HG02759 (cell line): ENCODE measurements around the gene WDR59.
"Not testable (repeated sequence)": the region's sequence is repeated elsewhere in the genome, so short reads cannot be mapped to it uniquely, and the experiment has no call there.

ENCODE experiments used
- ATAC-seq: cut with Tn5 transposase; IDR thresholded peaks from one replicate; pipeline ENCODE4 v1.9.1; 2021; ENCODE audit warnings: mild to moderate bottlenecking, moderate library complexity; ENCODE audit not compliant: unreplicated experiment

WDR59 gene

GRCh38 chr16:75013123-75013522 is 28.2 kb upstream of the WDR59 start:
- ATAC-seq = not testable (repeated sequence)

GRCh38 chr16:75012380-75013081 is 27.6 kb upstream of the WDR59 start:
- ATAC-seq = peak; percentile 34

- peak; percentile 75 for ATAC-seq
Observed at GRCh38 chr16:75011634-75012307, 26.8 kb upstream of the WDR59 start.

GRCh38 chr16:75010427-75010826 is 25.5 kb upstream of the WDR59 start:
- no peak for ATAC-seq

- peak; percentile 28 for ATAC-seq
Observed at GRCh38 chr16:75007443-75007842, 22.5 kb upstream of the WDR59 start.

GRCh38 chr16:75005697-75006096 is 20.8 kb upstream of the WDR59 start:
- ATAC-seq = no peak

GRCh38 chr16:75004460-75004859 is 19.5 kb upstream of the WDR59 start:
- ATAC-seq = no peak

GRCh38 chr16:75003931-75004330 is 19.0 kb upstream of the WDR59 start:
- ATAC-seq = no peak

- ATAC-seq = no peak
Observed at GRCh38 chr16:75002474-75002873, 17.6 kb upstream of the WDR59 start.

GRCh38 chr16:75000481-75001081 is 15.7 kb upstream of the WDR59 start:
- no peak for ATAC-seq

- peak; percentile 27 for ATAC-seq
Observed at GRCh38 chr16:74999609-75000480, 14.9 kb upstream of the WDR59 start.

- peak; percentile 39 for ATAC-seq
Observed at GRCh38 chr16:74999219-74999608, 14.3 kb upstream of the WDR59 start.

GRCh38 chr16:74998481-74999218 is 13.7 kb upstream of the WDR59 start, which contains the start of gene ZNRF1:
ZNRF1 (plus strand) TSS chr16:74999024; CDS start chr16:74999672, 648 bp downstream.
- peak; percentile 77 for ATAC-seq

- no peak for ATAC-seq
Observed at GRCh38 chr16:74997042-74997491, 12.1 kb upstream of the WDR59 start.

GRCh38 chr16:74995986-74996385 is 11.1 kb upstream of the WDR59 start:
- ATAC-seq = no peak

- no peak for ATAC-seq
Observed at GRCh38 chr16:74991593-74992403, 6.9 kb upstream of the WDR59 start.

- ATAC-seq = no peak
Observed at GRCh38 chr16:74991268-74991592, 6.3 kb upstream of the WDR59 start.

GRCh38 chr16:74990832-74991231 is 5.9 kb upstream of the WDR59 start:
- no peak for ATAC-seq

GRCh38 chr16:74989864-74990263 is 4.9 kb upstream of the WDR59 start:
- ATAC-seq = not testable (repeated sequence)
